GM19438 (cell line): ENCODE measurements around the gene RNF32.
"Not testable (repeated sequence)": the region's sequence is repeated elsewhere in the genome, so short reads cannot be mapped to it uniquely, and the experiment has no call there.

Experiments used
- ATAC-seq: cut with Tn5 transposase; IDR thresholded peaks from one replicate; pipeline ENCODE4 v1.9.1; 2021; ENCODE audit warnings: low read depth; ENCODE audit not compliant: unreplicated experiment

Gene RNF32

GRCh38 chr7:156669035-156669828, 28.7 kb downstream of the RNF32 start:
- no peak for ATAC-seq

- no peak for ATAC-seq
These were observed 32.9 kb downstream of the RNF32 start for GRCh38 chr7:156673454-156673853.

GRCh38 chr7:156673902-156674301, 33.3 kb downstream of the RNF32 start:
- no peak for ATAC-seq

GRCh38 chr7:156675721-156676120, 35.1 kb downstream of the RNF32 start:
- ATAC-seq = no peak

GRCh38 chr7:156676263-156676662, 35.7 kb downstream of the RNF32 start:
- ATAC-seq = no peak

- no peak for ATAC-seq
These were observed 36.9 kb downstream of the RNF32 start for GRCh38 chr7:156677374-156678054.

- no peak for ATAC-seq
These were observed 39.7 kb downstream of the RNF32 start for GRCh38 chr7:156680281-156680680.

- no peak for ATAC-seq
These were observed 42.4 kb downstream of the RNF32 start for GRCh38 chr7:156682928-156683327.

GRCh38 chr7:156684251-156684650, 43.7 kb downstream of the RNF32 start:
- no peak for ATAC-seq

- no peak for ATAC-seq
These were observed 44.1 kb downstream of the RNF32 start for GRCh38 chr7:156684661-156685060.

- ATAC-seq = no peak
These were observed 51.2 kb downstream of the RNF32 start for GRCh38 chr7:156691764-156692163.

- ATAC-seq = no peak
These were observed 52.3 kb downstream of the RNF32 start for GRCh38 chr7:156692849-156693248.

GRCh38 chr7:156693627-156694026, 53.1 kb downstream of the RNF32 start:
- no peak for ATAC-seq

- not testable (repeated sequence) for ATAC-seq
These were observed 56.7 kb downstream of the RNF32 start for GRCh38 chr7:156697283-156697682.

GRCh38 chr7:156698512-156698911, 57.9 kb downstream of the RNF32 start:
- ATAC-seq = not testable (repeated sequence)

GRCh38 chr7:156701787-156702186, 61.2 kb downstream of the RNF32 start:
- not testable (repeated sequence) for ATAC-seq

- ATAC-seq = no peak
These were observed 61.8 kb downstream of the RNF32 start for GRCh38 chr7:156702399-156702798.

- no peak for ATAC-seq
These were observed 62.6 kb downstream of the RNF32 start for GRCh38 chr7:156703209-156703608.

- ATAC-seq = no peak
These were observed 63.4 kb downstream of the RNF32 start for GRCh38 chr7:156703773-156704482.

GRCh38 chr7:156722043-156722826, 81.7 kb downstream of the RNF32 start:
- no peak for ATAC-seq

- no peak for ATAC-seq
These were observed 84.5 kb downstream of the RNF32 start for GRCh38 chr7:156725073-156725472.
